Cardiac muscle cell (in vitro differentiated cells and primary cell): Measurements from ENCODE around the gene ZNF580. TPM values are rescaled to one million over a fixed set of nuclear protein-coding genes. Genes with fewer than 3 reads are reported as not detected.

Source experiments
- DNase-seq, 2 donors: peaks; one replicate each; pipeline versions ENCODE4 v3.0.0 to v3.0.0-alpha.2; 2010 to 2017; ENCODE audit warnings: low read depth in 1 of 2, low spot score in 1 of 2
- H3K27ac ChIP-seq: fragments of 200-600 bp; sonication (generic); 2 replicates; pipeline ENCODE4 v1.5.1; 2016
- H3K27me3 ChIP-seq: fragments of 200-600 bp; sonication (generic); 2 replicates; pipeline ENCODE4 v1.6.0; 2016; ENCODE audit warnings: control low read depth
- H3K36me3 ChIP-seq: fragments of 200-600 bp; sonication (generic); 2 replicates; pipeline ENCODE4 v1.5.1; 2016; ENCODE audit warnings: control low read depth
- H3K4me1 ChIP-seq: fragments of 200-600 bp; sonication (generic); 2 replicates; pipeline ENCODE4 v1.8.1; 2017; ENCODE audit warnings: low read depth, mild to moderate bottlenecking, mixed run types
- H3K4me3 ChIP-seq: fragments of 200-600 bp; sonication (generic); 2 replicates; pipeline ENCODE4 v1.5.1; 2016; ENCODE audit warnings: mild to moderate bottlenecking
- H3K9me3 ChIP-seq: fragments of 200-600 bp; sonication (generic); 2 replicates; pipeline ENCODE4 v1.5.1; 2017; ENCODE audit warnings: low read depth, mild to moderate bottlenecking, control low read depth
- polyA plus RNA-seq: library from polyadenylated mRNA; unstranded; fragments of >200 nt; fragmentation: Nextera tagmentation; extraction: Ambion mirVana; gene quantifications from 2 replicates; pipeline ENCODE4 v1.2.1, GENCODE V29; 2016
- total RNA-seq: library from RNA; depleted of rRNA; stranded (reverse); fragments of >200 nt; gene quantifications from 2 replicates; pipeline ENCODE4 v1.2.3, GENCODE V29; 2016
- TF ChIP-seq, protein P1 (sequence below): IDR thresholded peaks from 2 replicates; pipeline ENCODE4 v1.5.1; 2012; ENCODE audit warnings: low read depth, mild to moderate bottlenecking, low read length

ZNF580 gene
- total and polyA plus RNA-seq, 2 experiments from 2014 or later: 78.4 to 124 TPM

DNA sequence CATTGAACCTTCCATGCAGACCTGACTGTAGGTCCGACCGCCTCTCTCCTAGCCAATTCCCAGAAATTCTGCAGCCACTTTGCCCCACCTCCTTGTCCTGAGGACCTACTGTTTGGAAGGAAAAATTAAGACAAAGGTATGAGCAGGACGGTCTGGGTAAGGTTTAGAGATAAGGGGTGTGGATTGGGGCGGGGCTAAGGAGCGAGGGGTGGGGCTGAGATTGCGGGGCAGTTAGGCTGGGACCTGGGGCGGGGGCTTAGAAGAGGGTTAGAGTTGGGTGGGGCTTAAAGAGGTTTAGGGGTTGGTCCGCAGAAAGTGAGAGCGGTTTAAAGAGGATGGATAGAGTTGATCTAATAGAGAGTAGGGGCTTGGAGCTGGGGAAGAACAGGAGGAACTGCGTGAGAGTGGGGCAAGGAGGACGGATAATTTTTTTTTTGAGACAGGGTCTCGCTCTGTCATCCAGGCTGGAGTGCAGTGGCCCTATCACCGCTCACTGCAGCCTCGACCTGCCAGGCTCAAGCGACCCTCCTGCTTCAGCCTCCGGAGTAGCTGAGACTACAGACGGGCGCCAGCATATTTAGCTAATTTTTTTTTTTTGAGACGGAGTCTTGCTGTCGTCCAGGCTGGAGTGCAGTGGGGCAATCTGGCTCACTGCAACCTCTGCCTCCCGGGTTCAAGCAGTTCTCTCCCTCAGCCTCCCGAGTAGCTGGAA lies 37.1 kb upstream of the ZNF580 start:
- Histone ChIP-seq H3K9me3 (no peaks in the 10 kb centered on the region), H3K27me3 (no peaks in the 10 kb centered on the region), H3K4me1 (peaks cover 6% of the 10 kb centered on the region), H3K27ac (peak overlapping the region; percentile 97), H3K36me3 (no peaks in the 10 kb centered on the region), H3K4me3 (no peak overlapping the region)
- DNase-seq: no peak
- TF ChIP-seq, protein P1, sequence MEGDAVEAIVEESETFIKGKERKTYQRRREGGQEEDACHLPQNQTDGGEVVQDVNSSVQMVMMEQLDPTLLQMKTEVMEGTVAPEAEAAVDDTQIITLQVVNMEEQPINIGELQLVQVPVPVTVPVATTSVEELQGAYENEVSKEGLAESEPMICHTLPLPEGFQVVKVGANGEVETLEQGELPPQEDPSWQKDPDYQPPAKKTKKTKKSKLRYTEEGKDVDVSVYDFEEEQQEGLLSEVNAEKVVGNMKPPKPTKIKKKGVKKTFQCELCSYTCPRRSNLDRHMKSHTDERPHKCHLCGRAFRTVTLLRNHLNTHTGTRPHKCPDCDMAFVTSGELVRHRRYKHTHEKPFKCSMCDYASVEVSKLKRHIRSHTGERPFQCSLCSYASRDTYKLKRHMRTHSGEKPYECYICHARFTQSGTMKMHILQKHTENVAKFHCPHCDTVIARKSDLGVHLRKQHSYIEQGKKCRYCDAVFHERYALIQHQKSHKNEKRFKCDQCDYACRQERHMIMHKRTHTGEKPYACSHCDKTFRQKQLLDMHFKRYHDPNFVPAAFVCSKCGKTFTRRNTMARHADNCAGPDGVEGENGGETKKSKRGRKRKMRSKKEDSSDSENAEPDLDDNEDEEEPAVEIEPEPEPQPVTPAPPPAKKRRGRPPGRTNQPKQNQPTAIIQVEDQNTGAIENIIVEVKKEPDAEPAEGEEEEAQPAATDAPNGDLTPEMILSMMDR: no peak

DNA sequence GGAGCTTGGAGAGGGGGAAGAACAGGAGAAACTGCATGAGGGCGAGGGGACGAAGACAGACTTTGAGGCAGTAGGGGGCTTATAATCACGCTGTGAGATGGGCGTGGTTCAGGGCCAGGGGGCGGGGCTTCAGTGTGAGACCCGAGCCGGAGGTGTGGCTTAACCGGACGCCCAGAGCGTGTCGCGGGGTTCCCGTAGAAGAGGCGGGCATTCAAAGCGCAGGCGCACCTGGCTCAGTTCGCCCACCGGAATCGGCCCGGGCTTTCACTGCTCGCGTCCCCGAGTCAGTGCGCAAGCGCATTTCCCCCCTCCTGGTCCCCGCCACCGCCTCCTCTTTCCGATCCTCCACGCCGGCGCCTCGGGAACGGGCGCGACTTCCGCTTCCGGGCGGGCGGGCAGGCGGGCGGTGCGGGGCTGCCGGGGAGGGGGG lies 35.6 kb upstream of the ZNF580 start:
- TF ChIP-seq, protein P1: no peak
- H3K36me3 ChIP-seq: no peaks in the 10 kb centered on the region
- peak overlapping the region; percentile 94 for H3K4me3 ChIP-seq
- no peaks in the 10 kb centered on the region for H3K9me3 ChIP-seq
- H3K27me3 ChIP-seq: no peaks in the 10 kb centered on the region
- peaks cover 6% of the 10 kb centered on the region for H3K4me1 ChIP-seq
- peak overlapping the region; percentile 97 for H3K27ac ChIP-seq
- DNase-seq: peak; percentile 98 to 99

GRCh38 chr19:55605637-55606470 lies 34.9 kb upstream of the ZNF580 start, which contains the start of gene ZNF865:
Gene ZNF865, plus strand, starts transcription at chr19:55605647. Its CDS starts 7,972 bp downstream, at chr19:55613619.
- peak; percentile 90 to 92 for DNase-seq
- H3K36me3 ChIP-seq: no peaks in the 10 kb centered on the region
- H3K4me3 ChIP-seq: peak within 1 kb of the TSS; percentile 94
- no peaks in the 10 kb centered on the region for H3K9me3 ChIP-seq
- no peaks in the 10 kb centered on the region for H3K27me3 ChIP-seq
- peak within 1 kb of the TSS; percentile 97 for H3K27ac ChIP-seq
- peaks cover 6% of the 10 kb centered on the region for H3K4me1 ChIP-seq
- TF ChIP-seq, protein P1: peak; percentile 78

GRCh38 chr19:55606471-55606787 lies 34.4 kb upstream of the ZNF580 start:
- H3K36me3 ChIP-seq: no peaks in the 10 kb centered on the region
- peak overlapping the region; percentile 94 for H3K4me3 ChIP-seq
- peak overlapping the region; percentile 97 for H3K27ac ChIP-seq
- H3K9me3 ChIP-seq: no peaks in the 10 kb centered on the region
- H3K27me3 ChIP-seq: no peaks in the 10 kb centered on the region
- H3K4me1 ChIP-seq: peaks cover 12% of the 10 kb centered on the region
- no peak for DNase-seq
- TF ChIP-seq, protein P1: no peak

DNA sequence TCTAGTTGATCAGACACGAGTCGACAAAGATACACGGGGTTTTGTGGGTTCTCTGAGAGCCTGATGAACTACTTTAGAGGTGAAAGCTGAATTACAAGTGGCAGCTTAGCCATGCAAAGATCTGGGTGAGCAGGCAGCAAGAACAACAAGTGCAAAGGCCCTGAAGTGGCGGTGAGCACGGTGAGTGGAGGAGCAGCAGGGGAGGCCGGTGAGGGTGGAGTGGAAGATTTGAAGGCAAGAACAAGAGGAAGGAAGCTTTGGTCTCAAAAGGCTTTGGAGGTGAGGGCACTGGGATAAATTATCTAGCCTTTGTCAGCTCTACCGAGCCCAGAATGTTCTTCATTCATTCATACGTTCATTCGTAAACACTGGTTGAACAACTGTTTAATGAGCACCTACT lies 34.0 kb upstream of the ZNF580 start:
- H3K4me3 ChIP-seq: peak overlapping the region; percentile 94

More for the DNA sequence above, 34.0 kb upstream of the ZNF580 start:
- Histone ChIP-seq H3K36me3 (no peaks in the 10 kb centered on the region), H3K9me3 (no peaks in the 10 kb centered on the region), H3K27me3 (no peaks in the 10 kb centered on the region), H3K4me1 (peaks cover 16% of the 10 kb centered on the region), H3K27ac (peak overlapping the region; percentile 97)
- DNase-seq: no peak
- TF ChIP-seq, protein P1: no peak
